Stimulated activated CD8-positive, alpha-beta memory T cell treated with anti-CD3 and anti-CD28 coated beads, Interleukin-12 subunit alpha, Interleukin-12 subunit beta, amount 100 ng/mL, for 1 hour (primary cell): Measurements from ENCODE around the gene GGA3.
"Not testable (repeated sequence)": the region's sequence is repeated elsewhere in the genome, so short reads cannot be mapped to it uniquely, and the experiment has no call there.

ENCODE experiments used
- DNase-seq: peaks from one replicate; pipeline ENCODE4 v3.0.0-alpha.2; 2020; ENCODE audit warnings: low read depth

Gene GGA3

GRCh38 chr17:75272848-75273184 is 11.4 kb upstream of the GGA3 start:
- no peak for DNase-seq

- no peak for DNase-seq
Measured at GRCh38 chr17:75271955-75272847, 10.8 kb upstream of the GGA3 start.

- peak; percentile 76 for DNase-seq
Measured at GRCh38 chr17:75271233-75271954, 10.0 kb upstream of the GGA3 start.

GRCh38 chr17:75270966-75271232 is 9.5 kb upstream of the GGA3 start, which contains the start of gene MIF4GD:
Gene MIF4GD, minus strand, starts transcription at chr17:75271231. Its CDS starts 1,036 bp downstream, at chr17:75270195.
- DNase-seq, result no peak

- peak; percentile 20 for DNase-seq
Measured at GRCh38 chr17:75270218-75270965, 9.0 kb upstream of the GGA3 start.

- DNase-seq, result no peak
Measured at GRCh38 chr17:75269844-75270217, 8.4 kb upstream of the GGA3 start.

GRCh38 chr17:75267411-75268232 is 6.2 kb upstream of the GGA3 start:
- no peak for DNase-seq

- no peak for DNase-seq
Measured at GRCh38 chr17:75267153-75267410, 5.7 kb upstream of the GGA3 start.

- DNase-seq, result no peak
Measured at GRCh38 chr17:75266316-75267152, 5.1 kb upstream of the GGA3 start.

GRCh38 chr17:75265614-75266315 is 4.4 kb upstream of the GGA3 start:
- DNase-seq, result no peak

GRCh38 chr17:75263055-75263454 is 1.6 kb upstream of the GGA3 start:
- DNase-seq, result no peak

GRCh38 chr17:75262112-75262606 is 753 bp upstream of the GGA3 start:
- DNase-seq, result no peak

GRCh38 chr17:75260641-75261335 is 618 bp downstream of the GGA3 start:
- no peak for DNase-seq

- DNase-seq, result not testable (repeated sequence)
Measured at GRCh38 chr17:75257228-75257627, 4.2 kb downstream of the GGA3 start.

- DNase-seq, result not testable (repeated sequence)
Measured at GRCh38 chr17:75255954-75256698, 5.3 kb downstream of the GGA3 start.

GRCh38 chr17:75252039-75252816 is 9.2 kb downstream of the GGA3 start:
- no peak for DNase-seq

- DNase-seq, result peak; percentile 54
Measured at GRCh38 chr17:75250009-75250471, 11.4 kb downstream of the GGA3 start.

GRCh38 chr17:75249564-75249963 is 11.8 kb downstream of the GGA3 start:
- no peak for DNase-seq
